GM21526 (cell line): ENCODE results near the gene C2CD4D.

Source experiments
- ATAC-seq: cut with Tn5 transposase; IDR thresholded peaks from one replicate; pipeline ENCODE4 v1.9.1; 2021; ENCODE audit warnings: moderate library complexity; ENCODE audit not compliant: unreplicated experiment, low FRiP score

Gene C2CD4D

GRCh38 chr1:151790940-151791651, 48.5 kb downstream of the C2CD4D start:
- ATAC-seq: no peak

GRCh38 chr1:151790071-151790939, 49.3 kb downstream of the C2CD4D start, which contains the start of gene TDRKH:
TSS of gene TDRKH (minus strand) at chr1:151790500. CDS start at chr1:151783022, 7,478 bp downstream.
- peak; percentile 92 for ATAC-seq
